Lower lobe of right lung (tissue), 2 donors: ENCODE results near the gene NRP2. TPM values are rescaled to one million over a fixed set of nuclear protein-coding genes. Genes with fewer than 3 reads are reported as not detected.
A peak's percentile ranks its signal among the peaks of the same experiment; 100 is the strongest.

Experiments
- ATAC-seq, 2 donors: fragments of 200-7000 bp; cut with Tn5 transposase; one replicate each; pipeline ENCODE4 v1.9.1; 2020 to 2022; ENCODE audit warnings: mild to moderate bottlenecking in 2 of 2, moderate library complexity in 2 of 2
- DNase-seq: peaks from one replicate; pipeline ENCODE4 v3.0.0-alpha.2; 2020
- H3K27ac ChIP-seq: fragments of 200-600 bp; one replicate; pipeline ENCODE4 v1.8.0; 2022
- H3K27me3 ChIP-seq: fragments of 200-600 bp; one replicate; pipeline ENCODE4 v1.8.0; 2022; ENCODE audit warnings: low read depth
- H3K36me3 ChIP-seq: fragments of 200-600 bp; one replicate; pipeline ENCODE4 v1.8.0; 2022; ENCODE audit warnings: mild to moderate bottlenecking
- H3K4me1 ChIP-seq: fragments of 200-600 bp; one replicate; pipeline ENCODE4 v1.8.0; 2022
- H3K4me3 ChIP-seq: fragments of 200-600 bp; one replicate; pipeline ENCODE4 v1.8.0; 2022; ENCODE audit warnings: mild to moderate bottlenecking
- H3K9me3 ChIP-seq: fragments of 200-600 bp; one replicate; pipeline ENCODE4 v1.8.0; 2022
- intact Hi-C: fragments of 100-400 bp; cut with DNase I; formaldehyde crosslinking; loops from one replicate; pipeline ENCODE4 v1.11.0; 2022
- total RNA-seq: library from RNA; stranded (reverse); fragmentation: NEBNext Ultra II Directional; extraction: Animal tissue kit (Norgen Biotek cat#: 25700); gene quantifications from one replicate; pipeline ENCODE4 v1.2.1, GENCODE V29; 2021
- TF ChIP-seq, protein P1 (sequence below): fragments of 200-600 bp; IDR thresholded peaks from one replicate; pipeline ENCODE4 v1.8.0; 2022; ENCODE audit warnings: antibody characterized with exemption, mild to moderate bottlenecking
- donor health status: DM: no; HTN: yes; CAD: no; lungs with severe emphysema.

Gene NRP2
- total RNA-seq, 1 donor from 2014 or later: 67.5 TPM

DNA sequence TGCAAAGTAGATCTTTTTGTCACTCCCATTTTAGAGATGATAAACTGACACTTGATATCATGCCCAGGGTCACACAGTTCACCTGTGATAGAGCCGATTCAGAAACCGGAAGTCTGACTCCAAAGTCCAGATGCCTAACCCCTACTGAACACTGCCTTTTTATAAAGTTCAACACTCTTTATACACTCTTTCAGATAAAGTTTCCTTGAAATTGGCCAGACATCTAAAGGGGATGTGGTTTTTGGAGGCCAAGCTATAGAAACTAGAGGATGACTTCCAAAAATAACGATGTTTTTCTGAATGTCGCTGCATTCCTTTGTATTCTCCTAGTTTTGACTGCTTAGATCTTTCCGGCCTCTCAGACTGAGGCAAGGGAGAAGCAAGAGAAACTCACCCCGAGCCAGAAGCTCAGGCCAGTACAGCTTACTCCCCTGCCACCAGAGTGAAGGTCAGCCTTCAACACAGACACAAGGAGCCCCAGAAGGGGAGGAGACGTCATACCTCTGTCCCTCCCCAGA lies 61.8 kb downstream of the NRP2 start:
- H3K36me3 ChIP-seq: peaks cover 89% of the 10 kb centered on the region
- H3K27me3 ChIP-seq: no peaks in the 10 kb centered on the region
- no peaks in the 10 kb centered on the region for H3K9me3 ChIP-seq
- TF ChIP-seq, protein P1, sequence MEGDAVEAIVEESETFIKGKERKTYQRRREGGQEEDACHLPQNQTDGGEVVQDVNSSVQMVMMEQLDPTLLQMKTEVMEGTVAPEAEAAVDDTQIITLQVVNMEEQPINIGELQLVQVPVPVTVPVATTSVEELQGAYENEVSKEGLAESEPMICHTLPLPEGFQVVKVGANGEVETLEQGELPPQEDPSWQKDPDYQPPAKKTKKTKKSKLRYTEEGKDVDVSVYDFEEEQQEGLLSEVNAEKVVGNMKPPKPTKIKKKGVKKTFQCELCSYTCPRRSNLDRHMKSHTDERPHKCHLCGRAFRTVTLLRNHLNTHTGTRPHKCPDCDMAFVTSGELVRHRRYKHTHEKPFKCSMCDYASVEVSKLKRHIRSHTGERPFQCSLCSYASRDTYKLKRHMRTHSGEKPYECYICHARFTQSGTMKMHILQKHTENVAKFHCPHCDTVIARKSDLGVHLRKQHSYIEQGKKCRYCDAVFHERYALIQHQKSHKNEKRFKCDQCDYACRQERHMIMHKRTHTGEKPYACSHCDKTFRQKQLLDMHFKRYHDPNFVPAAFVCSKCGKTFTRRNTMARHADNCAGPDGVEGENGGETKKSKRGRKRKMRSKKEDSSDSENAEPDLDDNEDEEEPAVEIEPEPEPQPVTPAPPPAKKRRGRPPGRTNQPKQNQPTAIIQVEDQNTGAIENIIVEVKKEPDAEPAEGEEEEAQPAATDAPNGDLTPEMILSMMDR: no peak
- no peak for ATAC-seq
- DNase-seq: no peak
- H3K4me1 ChIP-seq: no peaks in the 10 kb centered on the region
- H3K4me3 ChIP-seq: no peak overlapping the region
- intact Hi-C loops: no loop called here
- no peak overlapping the region for H3K27ac ChIP-seq

DNA sequence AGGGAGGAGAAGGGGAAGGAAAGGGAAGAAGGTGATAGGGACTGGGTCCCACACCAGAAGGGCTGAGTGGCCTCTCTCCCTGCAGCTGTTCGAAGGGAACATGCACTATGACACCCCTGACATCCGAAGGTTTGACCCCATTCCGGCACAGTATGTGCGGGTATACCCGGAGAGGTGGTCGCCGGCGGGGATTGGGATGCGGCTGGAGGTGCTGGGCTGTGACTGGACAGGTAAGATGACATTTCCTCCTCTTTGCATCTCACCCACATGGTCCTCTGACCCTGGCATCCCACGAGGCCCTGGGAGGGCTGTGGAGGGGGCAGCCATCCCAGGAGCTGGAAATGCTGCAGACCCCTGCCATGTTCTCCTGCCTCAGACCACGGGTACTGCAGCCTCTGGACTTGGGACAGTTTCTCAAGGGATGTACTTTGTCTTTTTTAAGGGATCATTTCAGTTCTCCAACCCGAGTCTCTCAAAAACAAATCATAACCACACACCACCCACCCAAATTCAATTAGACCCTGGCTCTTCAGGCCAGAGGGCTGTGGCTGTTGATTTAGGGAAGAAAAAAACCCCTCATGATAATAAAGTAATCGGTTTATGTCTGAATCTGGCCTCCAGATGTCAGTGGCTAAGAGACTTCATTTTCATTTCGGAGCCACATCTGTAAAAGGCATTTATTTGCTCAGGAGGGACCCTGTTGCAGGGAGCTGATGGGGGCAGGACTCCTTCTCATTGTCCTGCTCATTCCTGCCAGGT lies 63.5 kb downstream of the NRP2 start:
- H3K4me1 ChIP-seq: no peaks in the 10 kb centered on the region
- ATAC-seq (no peak), DNase-seq (no peak)
- no peaks in the 10 kb centered on the region for H3K27me3 ChIP-seq
- TF ChIP-seq, protein P1: no peak
- H3K9me3 ChIP-seq: no peaks in the 10 kb centered on the region
- H3K4me3 ChIP-seq: no peak overlapping the region
- intact Hi-C loops: no loop called here
- H3K36me3 ChIP-seq: peaks cover 83% of the 10 kb centered on the region
- no peak overlapping the region for H3K27ac ChIP-seq

DNA sequence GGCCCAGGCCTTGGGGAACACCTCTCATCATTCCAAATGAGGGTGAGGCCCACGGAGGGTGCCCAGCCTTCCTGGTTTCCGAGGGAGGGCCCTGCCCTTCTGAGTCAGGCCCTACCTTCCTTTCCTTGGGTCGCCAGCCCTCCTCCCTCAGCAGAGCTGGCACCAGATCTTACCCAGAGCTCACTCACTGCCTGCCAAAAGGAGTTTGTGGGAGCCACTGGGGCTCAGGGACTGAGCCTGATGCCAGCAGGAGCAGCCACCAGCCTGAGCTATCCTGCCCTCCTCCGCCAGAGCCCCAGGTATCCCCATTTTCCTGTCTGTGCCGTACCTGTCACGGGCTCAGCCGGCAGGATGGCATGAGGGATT lies 64.1 kb downstream of the NRP2 start:
- TF ChIP-seq, protein P1: no peak
- ATAC-seq (peak; percentile 79 to 87), DNase-seq (peak; percentile 61)
- no peaks in the 10 kb centered on the region for H3K9me3 ChIP-seq
- H3K4me3 ChIP-seq: no peak overlapping the region
- no peaks in the 10 kb centered on the region for H3K27me3 ChIP-seq
- H3K36me3 ChIP-seq: peaks cover 79% of the 10 kb centered on the region
- intact Hi-C loops: no loop called here
- H3K4me1 ChIP-seq: no peaks in the 10 kb centered on the region
- no peak overlapping the region for H3K27ac ChIP-seq

DNA sequence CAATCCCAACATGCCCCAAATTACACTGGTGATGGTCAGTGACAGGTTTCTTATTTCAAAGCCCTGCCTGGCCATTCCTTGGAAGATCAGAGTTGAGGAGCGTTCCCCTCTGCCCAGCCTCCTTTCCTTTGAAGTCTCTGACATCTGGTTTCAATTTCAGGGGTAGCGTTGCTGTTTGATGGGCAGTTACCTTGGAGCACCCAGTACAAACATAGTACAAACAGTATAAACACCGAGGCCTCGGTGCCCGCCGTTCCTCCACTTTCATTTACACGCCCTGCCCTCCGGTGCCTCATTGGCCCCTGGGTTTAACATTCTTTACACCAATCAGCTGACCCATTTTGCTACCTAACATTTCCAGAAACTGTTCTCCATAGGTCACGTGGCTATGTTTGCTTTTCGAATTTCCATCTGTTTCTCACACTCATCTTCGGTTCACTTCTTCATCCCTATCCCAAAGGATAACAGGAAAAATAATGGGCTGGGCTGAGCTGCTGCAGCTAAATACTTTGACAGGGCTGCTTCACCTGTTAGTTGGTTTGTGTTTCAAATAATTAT lies 65.6 kb downstream of the NRP2 start:
- Histone ChIP-seq H3K27me3 (no peaks in the 10 kb centered on the region), H3K36me3 (peaks cover 79% of the 10 kb centered on the region), H3K4me1 (no peaks in the 10 kb centered on the region), H3K27ac (no peak overlapping the region), H3K4me3 (no peak overlapping the region), H3K9me3 (no peaks in the 10 kb centered on the region)
- TF ChIP-seq, protein P1: no peak
- DNase-seq (no peak), ATAC-seq (peak; percentile 41 to 52)
- intact Hi-C loops: no loop called here

DNA sequence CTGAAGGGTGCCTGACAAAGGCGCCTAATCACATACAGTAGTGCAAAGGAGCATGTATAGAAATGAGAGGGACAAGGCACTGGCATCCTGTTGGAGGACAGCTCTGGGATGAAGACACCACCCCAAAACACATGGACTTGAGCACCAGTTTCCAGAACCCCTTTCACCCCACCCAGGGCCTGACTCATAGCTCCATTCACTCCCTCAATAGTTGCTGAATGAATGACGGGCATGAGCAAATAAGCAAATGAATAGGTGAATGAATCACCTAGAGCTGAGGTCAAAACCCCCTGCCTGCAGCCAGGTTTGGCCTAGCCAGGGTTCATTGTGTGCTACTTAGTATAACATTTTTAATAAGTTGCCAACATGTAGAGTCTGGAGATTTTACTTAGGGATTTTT lies 66.3 kb downstream of the NRP2 start:
- TF ChIP-seq, protein P1: no peak
- intact Hi-C loops: no loop called here
- ATAC-seq (peak in 1 of 2 donors; percentile 18), DNase-seq (no peak)
- Histone ChIP-seq H3K27me3 (no peaks in the 10 kb centered on the region), H3K4me1 (no peaks in the 10 kb centered on the region), H3K9me3 (no peaks in the 10 kb centered on the region), H3K36me3 (peaks cover 79% of the 10 kb centered on the region), H3K27ac (no peak overlapping the region), H3K4me3 (no peak overlapping the region)
